Smooth muscle cell (in vitro differentiated cells): ENCODE measurements around the gene SSX2IP. TPM values are rescaled to one million over a fixed set of nuclear protein-coding genes. Genes with fewer than 3 reads are reported as not detected.

Source experiments
- DNase-seq: peaks from one replicate; lab custom pipeline; 2025; ENCODE audit not compliant: unreplicated experiment; lab: John Stamatoyannopoulos, UW
- H2AFZ ChIP-seq: fragments of 200-600 bp; sonication (generic); 2 replicates; pipeline ENCODE4 v1.6.0; 2016; ENCODE audit warnings: antibody characterized with exemption, low read depth, mild to moderate bottlenecking
- H3F3A ChIP-seq: fragments of 200-600 bp; sonication (generic); 2 replicates; pipeline ENCODE4 v1.6.0; 2017; ENCODE audit warnings: antibody characterized with exemption, low read depth
- H3K27ac ChIP-seq: fragments of 200-600 bp; sonication (generic); 2 replicates; pipeline ENCODE4 v1.5.1; 2016; ENCODE audit warnings: low read depth, mild to moderate bottlenecking
- H3K27me3 ChIP-seq: fragments of 200-600 bp; sonication (generic); 2 replicates; pipeline ENCODE4 v1.6.1; 2016; ENCODE audit warnings: low read depth, mild to moderate bottlenecking
- H3K36me3 ChIP-seq: fragments of 200-600 bp; sonication (generic); 2 replicates; pipeline ENCODE4 v1.5.1; 2016; ENCODE audit warnings: low read depth
- H3K4me1 ChIP-seq: fragments of 200-600 bp; sonication (generic); 2 replicates; pipeline ENCODE4 v1.5.1; 2016; ENCODE audit warnings: low read depth
- H3K4me2 ChIP-seq: fragments of 200-600 bp; sonication (generic); 2 replicates; pipeline ENCODE4 v1.6.0; 2016; ENCODE audit warnings: mild to moderate bottlenecking
- H3K4me3 ChIP-seq: fragments of 200-600 bp; sonication (generic); 2 replicates; pipeline ENCODE4 v1.5.1; 2016; ENCODE audit warnings: mild to moderate bottlenecking
- H3K79me2 ChIP-seq: fragments of 200-600 bp; sonication (generic); 2 replicates; pipeline ENCODE4 v1.6.0; 2016; ENCODE audit warnings: low read depth, mild to moderate bottlenecking
- H3K9ac ChIP-seq: fragments of 200-600 bp; sonication (generic); 2 replicates; pipeline ENCODE4 v1.6.0; 2016; ENCODE audit warnings: low read depth
- H3K9me3 ChIP-seq: fragments of 200-600 bp; sonication (generic); replicated peaks from 2 replicates; pipeline ENCODE4 v1.5.1; 2016; ENCODE audit warnings: low read depth
- H4K20me1 ChIP-seq: fragments of 200-600 bp; sonication (generic); 2 replicates; pipeline ENCODE4 v1.6.0; 2016; ENCODE audit warnings: low read depth
- CTCF ChIP-seq: fragments of 200-600 bp; sonication (generic); IDR thresholded peaks from 2 replicates; pipeline ENCODE4 v1.5.1; 2017; ENCODE audit warnings: borderline replicate concordance, mild to moderate bottlenecking, antibody characterized with exemption; ENCODE audit not compliant: insufficient read depth, poor library complexity, severe bottlenecking
- WGBS: methylation state at CpG from one replicate; pipeline ENCODE4 v1.1.7; 2016; ENCODE audit warnings: low lambda C conversion rate; 5-methylcytosine and 5-hydroxymethylcytosine counted together
- polyA plus RNA-seq: library from polyadenylated mRNA; unstranded; fragments of >200 nt; fragmentation: Nextera tagmentation; extraction: Ambion mirVana; gene quantifications from 2 replicates; pipeline ENCODE4 v1.2.1, GENCODE V29; 2016
- total RNA-seq: library from RNA; depleted of rRNA; stranded (reverse); fragments of >200 nt; gene quantifications from 2 replicates; pipeline ENCODE4 v1.2.3, GENCODE V29; 2014

SSX2IP gene
- total and polyA plus RNA-seq, 2 experiments from 2014 or later = 27.4 to 69.7 TPM

GRCh38 chr1:84632673-84633434 is 57.4 kb downstream of the SSX2IP start:
- H3K9me3 ChIP-seq = no peaks in the 10 kb centered on the region
- 12% methylated on average over 2 of the region's 2 CpGs for WGBS
- no peak for TF ChIP-seq CTCF
- DNase-seq = no peak
- no peak overlapping the region for H2AFZ ChIP-seq
- H3K27ac ChIP-seq = peak overlapping the region; percentile 62
- H3K36me3 ChIP-seq = no peaks in the 10 kb centered on the region
- no peaks in the 10 kb centered on the region for H3K4me1 ChIP-seq
- H4K20me1 ChIP-seq = no peaks in the 10 kb centered on the region
- H3K4me2 ChIP-seq = peak overlapping the region; percentile 53
- no peaks in the 10 kb centered on the region for H3K79me2 ChIP-seq
- no peak overlapping the region for H3K4me3 ChIP-seq
- H3F3A ChIP-seq = no peaks in the 10 kb centered on the region
- H3K27me3 ChIP-seq = no peaks in the 10 kb centered on the region
- H3K9ac ChIP-seq = no peak overlapping the region

DNA sequence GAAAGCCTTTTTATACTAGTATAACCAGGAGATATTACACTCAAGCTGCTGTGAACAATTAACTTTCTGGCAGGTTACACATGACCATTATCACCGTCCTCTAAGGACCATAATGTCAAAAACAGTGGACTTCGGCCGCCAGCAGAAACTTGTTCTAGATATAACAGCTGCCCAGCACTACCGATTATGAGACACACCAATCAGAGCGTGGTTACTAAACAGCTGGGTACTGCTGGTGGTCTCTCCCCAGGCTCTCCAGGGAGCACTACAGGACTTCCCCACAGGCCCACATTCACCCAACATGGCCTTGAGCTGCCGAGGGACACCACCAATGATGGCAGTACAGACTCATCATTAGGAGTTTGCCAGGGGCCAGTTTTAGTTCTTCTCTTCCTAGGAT is 58.1 kb downstream of the SSX2IP start:
- no peak overlapping the region for H3K4me2 ChIP-seq
- no peak for DNase-seq
- no peak overlapping the region for H2AFZ ChIP-seq

DNA sequence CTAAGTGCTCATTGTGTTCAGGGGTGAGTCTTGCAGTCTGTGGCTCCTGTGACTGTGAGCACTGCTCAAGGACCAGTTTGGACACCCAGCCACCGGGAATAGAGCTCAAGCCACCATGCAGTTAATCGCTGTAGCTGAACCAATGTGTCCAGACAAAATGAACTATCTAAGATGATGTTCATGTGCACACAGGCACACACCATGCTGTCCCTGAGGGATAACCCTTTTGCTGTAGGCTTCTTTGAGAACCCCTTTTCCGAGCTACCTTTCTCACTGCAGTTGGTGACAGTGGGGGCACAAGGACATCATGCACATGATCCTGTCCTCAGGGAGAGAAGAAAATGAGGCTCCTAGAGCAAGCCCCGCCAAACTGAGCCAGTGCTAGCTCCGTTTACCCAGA is 65.4 kb downstream of the SSX2IP start:
- H2AFZ ChIP-seq = no peak overlapping the region
- H3F3A ChIP-seq = peaks cover 6% of the 10 kb centered on the region
- 92% methylated on average over 5 of the region's 5 CpGs for WGBS
- H3K27me3 ChIP-seq = no peaks in the 10 kb centered on the region
- TF ChIP-seq CTCF = no peak
- DNase-seq = no peak
- H3K4me1 ChIP-seq = no peaks in the 10 kb centered on the region
- no peaks in the 10 kb centered on the region for H4K20me1 ChIP-seq
- H3K79me2 ChIP-seq = no peaks in the 10 kb centered on the region
- no peak overlapping the region for H3K4me2 ChIP-seq
- H3K9ac ChIP-seq = no peak overlapping the region
- no peak overlapping the region for H3K4me3 ChIP-seq
- H3K36me3 ChIP-seq = no peaks in the 10 kb centered on the region
- no peak overlapping the region for H3K27ac ChIP-seq
- H3K9me3 ChIP-seq = no peaks in the 10 kb centered on the region

More for the DNA sequence above, 58.1 kb downstream of the SSX2IP start:
- no peaks in the 10 kb centered on the region for H3K9me3 ChIP-seq
- H4K20me1 ChIP-seq = no peaks in the 10 kb centered on the region
- H3K79me2 ChIP-seq = no peaks in the 10 kb centered on the region
- no peak for TF ChIP-seq CTCF
- H3K36me3 ChIP-seq = no peaks in the 10 kb centered on the region
- H3K27ac ChIP-seq = peak overlapping the region; percentile 62
- no peaks in the 10 kb centered on the region for H3F3A ChIP-seq
- H3K27me3 ChIP-seq = no peaks in the 10 kb centered on the region
- 70% methylated on average over 6 of the region's 6 CpGs for WGBS
- no peaks in the 10 kb centered on the region for H3K4me1 ChIP-seq
- no peak overlapping the region for H3K4me3 ChIP-seq
- no peak overlapping the region for H3K9ac ChIP-seq

- H3K9me3 ChIP-seq = no peaks in the 10 kb centered on the region
- 92% methylated on average over 14 of the region's 14 CpGs for WGBS
- H3F3A ChIP-seq = peaks cover 6% of the 10 kb centered on the region
- H3K79me2 ChIP-seq = no peaks in the 10 kb centered on the region
- H3K4me2 ChIP-seq = no peak overlapping the region
- H4K20me1 ChIP-seq = no peaks in the 10 kb centered on the region
- H3K27ac ChIP-seq = no peak overlapping the region
- no peak for TF ChIP-seq CTCF
- no peak for DNase-seq
- H3K36me3 ChIP-seq = no peaks in the 10 kb centered on the region
- H3K9ac ChIP-seq = no peak overlapping the region
- H3K27me3 ChIP-seq = no peaks in the 10 kb centered on the region
- H2AFZ ChIP-seq = no peak overlapping the region
- no peak overlapping the region for H3K4me3 ChIP-seq
- H3K4me1 ChIP-seq = peaks cover 3% of the 10 kb centered on the region
Measured at GRCh38 chr1:84621553-84621952, 68.7 kb downstream of the SSX2IP start.
